GM19025 (cell line): ENCODE data around the gene DUSP10.

Experiments used
- ATAC-seq: cut with Tn5 transposase; IDR thresholded peaks from one replicate; pipeline ENCODE4 v1.9.1; 2021; ENCODE audit warnings: mild to moderate bottlenecking, low read depth, moderate library complexity; ENCODE audit not compliant: unreplicated experiment

The DUSP10 gene

DNA sequence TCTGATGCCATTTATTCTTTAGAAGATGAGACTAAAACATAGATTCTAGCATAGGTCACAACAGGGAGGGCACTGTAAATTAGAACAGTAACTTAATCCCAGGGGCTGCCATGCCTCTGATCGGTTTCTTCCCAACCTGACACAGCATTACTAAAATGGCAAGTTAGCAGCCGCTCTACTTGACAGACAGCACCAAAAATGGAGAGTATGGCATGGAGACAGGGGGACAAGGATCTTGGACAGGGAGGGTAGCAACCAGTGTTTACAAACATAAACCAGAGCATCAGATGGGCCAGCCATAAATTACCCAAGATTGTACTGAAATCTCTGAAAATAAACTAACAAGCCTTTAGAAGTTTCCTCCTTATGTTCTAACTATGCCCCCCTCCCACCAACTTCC, 5.9 kb downstream of the DUSP10 start:
- no peak for ATAC-seq

DNA sequence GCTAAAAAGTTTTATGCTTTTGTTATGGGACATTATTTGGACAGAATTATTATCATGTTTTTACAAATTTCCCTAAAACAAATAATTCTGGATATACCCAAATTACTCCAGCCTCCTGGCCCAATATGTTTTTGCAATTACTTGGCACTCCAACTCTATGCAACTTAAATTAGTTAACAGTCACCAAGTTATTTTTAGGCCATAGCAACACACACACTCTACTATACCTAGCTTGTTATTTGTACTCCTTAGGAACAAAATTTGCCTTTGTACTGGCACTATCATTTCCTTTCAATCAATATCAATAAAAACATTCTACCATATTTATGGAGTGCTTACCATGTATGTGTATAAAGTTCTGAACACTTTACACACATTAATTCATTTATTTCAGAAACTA, 7.7 kb downstream of the DUSP10 start:
- ATAC-seq, result no peak

DNA sequence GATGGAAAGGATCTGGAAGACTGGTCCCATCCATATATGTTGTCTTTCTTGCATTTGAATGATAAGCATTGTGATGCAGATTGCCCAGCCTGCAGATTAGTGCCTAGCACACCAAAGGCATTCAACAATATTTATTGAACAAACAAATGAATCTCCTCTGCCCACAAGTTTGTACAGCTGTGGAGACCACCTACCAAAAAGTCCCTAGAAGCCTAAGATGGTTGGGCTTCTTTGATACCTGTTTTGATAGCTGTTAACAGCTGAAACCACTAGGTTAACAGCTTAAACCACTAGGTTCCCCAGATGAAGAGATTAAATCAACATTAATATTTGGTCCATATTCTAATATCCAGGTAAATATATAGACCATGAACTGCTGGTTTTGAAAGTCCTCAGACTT, 9.8 kb downstream of the DUSP10 start:
- no peak for ATAC-seq

DNA sequence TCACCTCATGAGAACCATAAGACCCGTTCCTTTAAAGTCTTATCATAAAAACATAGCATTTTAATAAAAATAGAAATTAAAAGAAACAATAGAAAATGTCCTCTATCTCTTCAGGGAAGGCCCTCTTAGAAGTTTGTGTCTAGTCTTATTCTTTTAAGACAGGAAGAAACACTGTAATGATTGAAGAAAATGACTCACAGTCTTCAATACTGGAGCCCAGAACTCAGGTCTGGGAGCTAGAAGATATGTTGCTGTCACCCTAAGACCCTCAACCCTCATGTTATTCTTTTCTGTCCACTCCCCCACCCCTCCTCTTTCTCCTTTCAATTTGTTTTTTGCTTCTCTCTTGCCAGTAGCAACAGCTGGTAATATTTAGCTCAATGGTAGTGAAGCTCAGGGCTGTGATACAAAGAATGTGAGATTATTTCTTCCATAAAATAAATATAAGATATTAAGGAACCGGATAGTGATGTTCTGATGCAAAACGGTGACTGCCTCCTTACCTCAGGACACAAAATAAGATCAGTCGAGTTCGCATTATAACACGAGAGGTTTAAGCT, 12.0 kb downstream of the DUSP10 start:
- no peak for ATAC-seq

DNA sequence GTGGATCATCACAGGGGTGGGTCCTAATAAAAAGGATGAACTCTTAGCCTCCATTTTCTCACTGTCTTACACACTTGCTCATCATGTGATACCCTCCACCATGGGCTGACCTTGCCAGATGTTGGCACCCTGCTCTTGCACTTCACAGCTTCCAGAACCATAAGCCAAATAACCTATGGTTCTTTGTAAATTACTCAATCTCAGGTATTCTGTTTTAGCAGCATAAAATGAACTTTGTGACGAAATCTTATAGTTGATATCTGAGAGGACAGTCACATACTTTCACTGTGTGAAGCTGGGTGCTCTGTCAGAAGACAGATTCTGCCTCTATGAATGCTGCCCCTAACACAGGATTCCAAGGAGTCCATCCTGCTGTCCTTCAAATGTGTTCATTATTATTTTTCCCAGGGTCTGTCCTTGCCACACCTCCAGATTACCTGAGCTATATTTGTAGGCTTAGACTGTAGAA, 13.8 kb downstream of the DUSP10 start:
- no peak for ATAC-seq

DNA sequence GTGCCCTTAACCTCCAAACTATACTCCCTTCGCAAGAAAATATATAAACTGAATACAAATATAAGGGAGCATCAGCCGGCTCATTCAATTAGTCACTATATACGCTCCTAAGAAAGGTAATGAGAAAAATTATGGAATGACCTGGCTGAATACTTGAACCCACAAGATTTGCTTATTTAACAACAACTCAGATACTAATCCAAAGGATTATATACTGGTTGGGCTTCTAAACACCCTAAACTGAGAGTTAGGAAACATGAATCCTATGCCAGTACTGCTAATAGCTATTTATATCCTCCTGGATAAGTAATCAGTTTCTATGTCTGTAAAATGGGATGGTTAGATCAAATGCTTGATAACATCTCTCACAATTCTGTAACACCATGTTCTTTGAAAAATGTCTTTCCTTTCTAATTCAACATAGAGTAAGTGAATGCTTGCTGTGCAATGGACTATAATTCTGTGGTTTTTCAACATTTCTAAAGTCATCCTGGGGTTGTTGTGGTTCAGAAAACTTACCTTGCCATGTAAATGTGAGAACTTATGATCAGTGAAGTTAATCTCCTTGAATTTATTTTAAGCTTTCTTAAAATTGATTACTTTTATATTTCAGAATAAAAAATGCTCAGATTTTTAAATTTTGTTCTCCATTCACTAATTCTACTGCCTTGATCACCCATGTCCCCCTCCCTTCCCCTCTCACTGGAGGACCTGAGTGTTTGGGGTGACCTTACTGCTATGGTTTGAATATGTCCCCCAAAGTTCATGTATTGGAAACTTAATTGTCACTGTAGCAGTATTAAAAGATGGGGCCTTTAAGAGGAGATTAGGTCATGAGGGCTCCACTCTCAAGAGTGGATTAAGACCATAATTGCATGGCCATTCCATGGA, 14.5 kb downstream of the DUSP10 start:
- no peak for ATAC-seq

DNA sequence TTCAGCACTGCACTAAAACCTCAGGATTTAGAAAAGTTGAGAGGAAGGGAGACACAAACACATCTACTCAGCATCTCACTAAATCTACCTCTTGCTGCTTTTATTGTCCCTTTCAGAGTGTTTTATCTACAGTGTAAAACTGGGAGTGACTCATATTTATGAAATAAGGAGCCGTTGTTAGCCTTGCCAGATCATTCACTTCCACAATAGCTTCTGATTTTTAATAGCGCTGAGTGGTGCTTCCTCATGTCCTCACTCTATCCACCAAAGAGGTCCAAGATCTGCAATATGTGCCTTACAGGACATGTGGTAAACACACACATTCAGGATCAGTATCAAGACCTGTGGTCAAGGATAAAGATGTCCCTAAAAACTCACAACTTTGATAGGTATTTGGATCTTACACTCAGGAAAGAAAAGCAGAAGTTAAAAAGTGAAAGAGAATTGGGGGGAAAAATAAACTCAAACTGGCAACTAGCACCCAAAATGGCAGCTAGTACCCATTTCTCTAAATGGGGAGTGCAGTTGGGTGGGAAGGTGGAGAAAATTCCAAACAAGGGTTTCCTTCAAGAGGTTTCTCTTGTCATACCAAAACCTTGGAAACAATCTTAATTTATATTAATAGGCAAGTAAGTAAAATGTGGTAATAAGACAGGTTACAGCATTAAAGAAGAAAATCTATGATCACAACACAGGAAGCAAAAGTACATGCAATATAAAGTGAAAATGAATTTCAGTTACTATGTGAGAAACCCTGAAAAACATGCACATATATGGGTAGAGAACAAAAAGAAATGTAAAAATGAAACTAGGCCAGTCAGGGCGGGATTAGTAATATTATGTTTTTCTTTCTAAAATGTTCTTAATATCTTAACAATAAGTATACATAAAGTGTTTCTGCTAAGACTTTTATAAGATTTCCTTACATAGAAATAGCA, 15.9 kb downstream of the DUSP10 start:
- ATAC-seq, result peak; percentile 59

DNA sequence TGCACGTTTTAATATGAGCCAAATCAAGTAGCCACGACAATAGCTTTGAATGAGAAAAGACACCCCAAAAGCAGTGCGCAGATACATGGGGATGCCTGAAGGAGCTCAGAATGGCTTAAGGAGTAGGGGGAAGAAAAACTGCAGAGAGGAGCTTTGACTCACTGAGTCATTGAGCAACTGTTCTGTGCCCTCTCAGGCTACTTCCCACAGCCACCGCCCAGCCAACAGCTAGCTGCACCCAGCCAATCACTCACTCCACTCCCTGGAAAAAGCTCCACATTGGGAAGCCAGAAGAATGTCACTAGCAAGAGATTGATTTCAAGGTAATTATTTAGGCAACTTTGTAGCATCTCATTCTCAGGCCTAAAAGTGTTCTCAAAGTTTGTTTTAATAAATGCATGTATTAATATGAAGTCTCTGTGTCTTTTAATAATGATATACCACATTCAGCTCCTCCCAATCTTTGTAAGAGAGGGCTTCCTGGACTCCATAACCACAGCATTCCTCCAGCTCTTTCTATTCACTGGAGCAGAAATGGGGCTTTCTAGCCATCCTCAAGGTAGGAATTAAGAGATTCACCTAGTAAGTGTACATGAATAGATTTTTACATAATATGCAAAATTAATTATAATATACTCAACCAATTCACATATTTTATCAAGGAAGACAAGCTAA, 16.8 kb downstream of the DUSP10 start:
- ATAC-seq, result no peak

DNA sequence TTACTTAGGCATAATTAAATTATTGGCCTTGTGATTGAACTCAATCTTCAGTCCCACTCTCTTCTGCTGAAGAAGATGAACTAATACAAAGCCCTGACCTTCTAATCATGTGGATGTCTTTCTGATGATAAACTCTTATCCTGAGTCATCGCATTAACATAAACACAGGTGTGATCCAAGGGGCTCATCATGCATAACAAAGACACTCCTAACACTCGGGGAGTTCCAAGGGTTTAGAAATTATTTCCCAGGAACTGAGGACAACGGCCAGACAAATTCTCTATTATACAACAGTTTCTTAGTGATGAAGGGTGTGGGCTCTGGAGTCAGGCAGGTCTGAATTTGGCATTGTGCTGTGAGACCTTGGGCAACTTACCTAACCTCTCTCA, 18.0 kb downstream of the DUSP10 start:
- ATAC-seq, result no peak

DNA sequence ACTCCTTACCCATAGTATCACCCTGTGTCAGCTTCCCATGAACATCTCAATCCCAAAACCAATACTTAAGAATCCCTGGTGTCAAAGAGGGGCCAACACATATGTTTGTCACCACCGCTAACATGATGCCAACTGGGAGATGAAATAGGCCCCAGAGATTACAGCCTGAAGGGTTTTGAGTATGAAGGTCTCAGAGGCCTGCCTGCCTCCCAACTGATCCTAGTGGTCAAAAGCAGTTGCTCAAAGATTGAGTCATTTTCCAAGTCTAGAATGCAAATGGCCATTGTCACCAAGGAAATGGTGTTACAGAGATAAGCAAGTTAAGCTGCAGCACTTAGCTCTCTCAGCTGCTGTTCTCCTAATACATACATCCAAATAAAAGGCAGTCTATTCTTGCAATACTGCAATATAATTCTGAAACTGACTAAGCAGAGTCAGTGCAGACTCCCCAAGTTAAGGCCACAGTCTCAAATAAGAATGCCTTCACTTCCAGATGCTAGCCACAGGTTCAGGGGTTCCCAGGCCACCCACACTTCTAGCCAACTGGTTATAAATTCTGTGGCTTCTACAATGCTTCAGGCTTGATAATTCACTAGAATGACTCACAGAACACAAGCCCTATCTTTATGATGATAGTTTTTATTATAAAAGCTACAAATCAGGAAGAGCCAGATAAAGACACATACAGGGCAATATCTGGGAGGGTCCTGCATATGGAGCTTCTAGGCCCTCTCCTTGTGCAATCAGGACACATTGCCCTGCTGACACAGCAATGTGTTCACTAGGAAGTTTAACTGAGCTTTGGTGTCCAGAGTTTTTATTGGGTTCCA, 18.7 kb downstream of the DUSP10 start:
- ATAC-seq, result no peak

DNA sequence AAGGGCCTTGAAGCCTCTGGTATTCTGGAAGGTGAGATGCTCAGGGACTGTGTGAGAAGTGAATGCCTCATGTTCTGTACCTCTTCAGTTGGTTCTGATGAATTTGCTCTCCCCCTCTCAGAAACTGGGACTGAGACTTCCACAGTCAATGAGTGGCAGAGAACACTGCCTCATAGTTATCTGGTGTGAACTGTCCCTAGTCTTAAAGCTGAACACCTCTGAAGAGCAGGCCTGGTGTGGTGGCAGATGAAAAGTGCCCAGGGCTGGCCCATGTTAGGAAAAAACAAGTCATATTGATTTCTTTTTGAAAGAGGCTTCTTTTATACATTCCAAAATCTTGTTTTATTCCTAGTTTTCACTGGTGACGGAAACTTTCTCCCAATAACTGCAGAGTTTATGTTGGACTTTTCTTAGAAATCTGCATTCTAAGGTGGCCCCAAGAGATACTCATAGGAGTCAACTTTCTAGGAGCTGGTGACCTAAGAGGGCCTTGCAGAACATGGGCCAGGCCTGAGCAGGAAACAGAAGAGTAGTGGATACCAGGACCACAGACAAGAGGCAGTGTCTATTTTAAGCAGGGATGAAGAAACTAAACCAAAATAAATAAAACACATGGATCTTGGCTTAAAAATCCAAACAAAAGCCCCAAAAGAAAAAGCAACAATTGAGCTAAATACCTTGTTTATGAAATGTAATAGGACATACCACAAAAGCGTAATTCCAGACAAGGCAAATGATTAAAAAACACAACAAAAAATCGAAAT, 19.5 kb downstream of the DUSP10 start:
- ATAC-seq, result no peak

DNA sequence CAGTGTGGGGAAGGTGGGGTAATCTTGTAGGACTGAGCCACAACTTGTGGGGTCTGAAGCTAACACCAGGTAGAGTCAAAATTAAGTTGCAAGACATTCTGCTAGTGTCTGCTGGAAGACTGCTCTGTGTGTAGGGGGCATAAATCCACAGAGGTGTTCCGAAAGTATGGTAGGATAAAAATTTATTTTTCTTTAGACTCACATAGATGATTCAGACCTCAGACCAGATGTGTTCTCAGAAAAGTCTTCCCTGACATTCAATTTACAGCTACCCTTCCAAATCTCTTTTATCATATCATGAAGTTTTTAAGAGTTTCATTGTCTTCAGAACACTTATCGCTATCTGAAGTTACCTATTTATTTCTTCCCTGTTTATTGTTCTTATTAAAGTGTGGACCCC, 21.3 kb downstream of the DUSP10 start:
- no peak for ATAC-seq

DNA sequence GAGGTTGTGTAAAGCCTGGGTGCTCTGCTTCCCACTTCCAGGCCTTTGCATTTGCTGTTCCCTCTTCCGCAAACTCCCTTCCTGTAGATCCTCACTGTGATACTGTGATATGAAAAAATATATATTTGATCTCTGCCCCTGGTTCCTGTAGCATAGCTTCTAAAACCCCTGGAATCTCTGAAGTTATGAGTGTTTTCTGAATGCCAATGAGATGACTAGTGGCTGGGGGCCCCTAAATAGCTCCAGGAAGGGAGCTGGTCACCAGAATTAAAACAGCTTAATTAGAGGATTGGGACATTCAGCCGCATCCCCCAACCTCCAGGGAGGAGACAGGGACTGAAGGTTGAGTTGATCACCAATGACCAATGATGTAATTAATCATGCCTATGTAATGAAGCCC, 21.9 kb downstream of the DUSP10 start:
- ATAC-seq, result no peak

DNA sequence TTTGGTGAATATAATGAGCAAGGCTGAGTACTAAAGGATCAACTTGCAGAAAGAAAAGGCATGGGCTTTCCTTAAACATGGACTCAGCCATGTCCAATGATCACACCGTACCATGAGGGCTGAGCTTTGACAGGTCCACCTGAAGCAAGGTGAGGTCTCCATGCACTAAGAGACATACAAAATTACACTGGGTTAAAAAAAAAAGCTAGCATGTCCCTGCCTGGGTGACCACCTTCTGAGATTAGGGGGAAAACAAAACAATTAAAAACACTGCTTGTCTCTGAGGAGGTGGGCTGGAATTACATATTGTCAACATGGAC, 22.7 kb downstream of the DUSP10 start:
- ATAC-seq, result no peak

DNA sequence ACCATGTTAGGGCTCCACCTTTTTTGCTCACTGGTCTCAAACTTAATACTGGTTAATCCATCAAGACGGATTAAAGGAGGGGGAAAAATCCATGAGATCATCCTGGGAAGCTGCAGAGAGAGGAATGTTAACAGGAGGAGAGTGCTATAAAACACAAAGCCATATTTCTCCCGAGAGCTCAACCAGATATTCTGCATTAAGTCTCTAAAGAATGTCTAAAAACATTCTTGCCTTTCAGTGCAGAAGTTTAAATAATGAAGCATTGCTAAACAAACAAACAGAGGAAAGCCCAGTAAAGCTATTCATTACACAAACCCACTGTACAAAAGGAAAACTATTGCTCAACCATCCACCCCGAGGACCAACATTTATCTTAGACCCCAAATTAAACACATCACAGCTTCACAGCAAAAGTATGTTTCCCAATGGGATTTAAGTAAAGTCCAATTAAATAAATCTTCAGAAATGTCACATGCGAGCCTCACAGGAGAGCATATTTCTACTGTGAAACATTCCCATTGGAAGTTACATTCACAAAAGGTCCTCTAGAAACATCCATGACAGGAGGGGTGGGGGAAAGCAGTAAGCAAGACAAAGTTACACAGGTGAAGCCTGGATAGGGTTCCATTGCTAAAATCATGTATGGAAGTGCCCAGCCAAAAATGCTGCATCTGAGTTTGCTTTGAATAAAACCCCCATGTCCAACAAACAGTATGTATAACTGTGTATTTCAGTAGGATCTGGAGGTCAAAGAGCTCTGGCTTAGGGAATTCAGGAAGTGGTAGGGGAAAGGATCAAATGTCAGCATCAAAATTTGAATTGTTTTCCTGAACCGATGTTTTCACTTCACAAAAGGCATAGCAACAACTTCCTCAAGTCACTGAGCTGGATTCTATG, 23.3 kb downstream of the DUSP10 start:
- ATAC-seq, result no peak

DNA sequence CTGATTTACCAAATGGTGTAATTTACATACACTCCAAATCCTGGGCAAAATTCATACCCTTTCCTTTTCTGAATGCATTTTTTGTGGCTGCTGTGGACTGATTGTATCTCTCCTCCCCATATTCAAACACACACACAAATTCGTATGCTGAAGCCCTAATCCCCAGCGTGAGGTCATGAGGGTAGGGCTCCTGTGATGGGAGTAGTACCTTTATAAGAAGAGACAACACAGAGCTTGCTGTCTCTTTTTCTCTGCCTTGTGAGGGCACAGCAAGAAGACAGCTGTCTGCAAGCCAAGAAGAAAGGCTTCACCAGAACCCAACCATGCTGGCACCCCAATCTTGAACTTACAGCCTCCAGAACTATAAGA, 24.4 kb downstream of the DUSP10 start:
- no peak for ATAC-seq

DNA sequence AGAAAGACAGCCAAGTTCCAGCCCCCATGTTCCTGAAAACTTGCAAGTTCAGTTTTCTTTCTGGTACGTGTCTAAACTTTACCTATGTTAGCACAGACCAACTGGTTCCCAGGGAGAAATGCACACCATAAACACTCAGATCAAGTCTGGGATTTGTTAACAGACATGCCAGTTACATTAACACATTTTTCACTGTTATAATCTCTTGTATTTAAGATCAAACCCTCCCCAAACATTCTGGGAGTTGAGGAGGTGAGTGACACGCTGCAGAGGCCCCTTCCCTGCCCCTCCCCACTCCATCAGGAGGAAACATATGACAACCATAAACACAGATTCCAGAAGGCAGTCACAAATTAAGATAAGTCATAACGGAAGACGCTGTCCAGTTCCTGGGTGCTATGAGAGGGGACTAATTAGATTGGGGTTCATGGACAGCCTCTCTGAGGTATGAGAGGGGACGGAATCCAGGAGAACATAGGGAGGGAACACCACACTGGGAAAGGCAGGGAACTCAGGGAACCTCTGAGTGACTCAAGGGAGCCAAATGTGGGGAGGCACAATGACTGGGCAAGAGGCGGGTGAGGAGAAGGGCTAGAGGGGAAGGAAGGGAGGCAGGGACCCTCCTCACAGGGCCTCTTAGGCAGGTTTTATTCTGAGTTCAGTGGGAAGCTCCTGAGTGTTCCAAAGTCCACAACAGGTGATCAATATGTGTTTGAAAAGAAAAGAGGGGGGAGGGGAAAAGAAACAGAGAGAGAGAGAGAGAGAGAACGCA, 25.0 kb downstream of the DUSP10 start:
- no peak for ATAC-seq
